GM20431 (cell line): ENCODE results near the gene TNFSF8.

ENCODE experiments used
- in situ Hi-C: fragments of 300-500 bp; cut with MseI, MboI; formaldehyde crosslinking; loops from one replicate; pipeline ENCODE4 v1.15.0; 2020; ENCODE audit warnings: low sequenced_read_pairs; ENCODE audit not compliant: unreplicated experiment

The TNFSF8 gene, protein sequence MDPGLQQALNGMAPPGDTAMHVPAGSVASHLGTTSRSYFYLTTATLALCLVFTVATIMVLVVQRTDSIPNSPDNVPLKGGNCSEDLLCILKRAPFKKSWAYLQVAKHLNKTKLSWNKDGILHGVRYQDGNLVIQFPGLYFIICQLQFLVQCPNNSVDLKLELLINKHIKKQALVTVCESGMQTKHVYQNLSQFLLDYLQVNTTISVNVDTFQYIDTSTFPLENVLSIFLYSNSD

DNA sequence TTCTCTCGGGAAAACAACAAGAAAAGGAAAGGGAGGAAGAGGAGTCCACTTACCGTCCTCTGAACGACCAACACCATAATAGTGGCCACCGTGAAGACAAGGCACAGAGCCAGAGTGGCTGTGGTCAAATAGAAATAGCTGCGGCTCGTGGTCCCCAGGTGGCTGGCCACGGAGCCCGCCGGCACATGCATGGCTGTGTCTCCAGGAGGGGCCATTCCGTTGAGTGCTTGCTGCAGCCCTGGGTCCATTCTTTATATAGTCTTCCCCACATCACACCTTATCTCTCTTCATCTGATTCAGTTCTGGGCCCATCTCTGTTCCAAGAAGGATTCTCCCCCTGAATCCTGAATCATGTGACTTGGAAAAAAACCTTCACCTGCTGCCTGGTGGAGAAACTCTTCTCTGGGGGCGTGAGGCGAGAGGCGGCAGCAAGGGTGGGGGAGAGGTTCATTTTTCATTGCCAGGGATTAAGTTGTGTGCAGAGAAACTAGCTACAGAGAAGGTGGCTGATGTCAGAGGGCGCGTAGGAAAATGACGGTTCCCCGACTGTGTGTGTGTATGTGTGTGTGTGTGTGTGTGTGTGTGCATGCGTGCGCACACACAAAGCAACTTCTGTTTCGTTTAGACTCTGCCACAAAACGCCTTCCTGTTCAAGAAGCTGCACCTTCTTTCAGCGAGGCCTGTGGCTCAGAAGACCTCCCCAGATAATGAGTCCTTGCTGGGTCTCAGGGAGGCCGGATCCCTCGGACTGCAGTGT is at the start of gene TNFSF8:
TSS of gene TNFSF8 (minus strand) at position 536 of the 757 bp plus-strand sequence. CDS start at position 248, 288 bp downstream.
- in situ Hi-C loops: no loop called here

DNA sequence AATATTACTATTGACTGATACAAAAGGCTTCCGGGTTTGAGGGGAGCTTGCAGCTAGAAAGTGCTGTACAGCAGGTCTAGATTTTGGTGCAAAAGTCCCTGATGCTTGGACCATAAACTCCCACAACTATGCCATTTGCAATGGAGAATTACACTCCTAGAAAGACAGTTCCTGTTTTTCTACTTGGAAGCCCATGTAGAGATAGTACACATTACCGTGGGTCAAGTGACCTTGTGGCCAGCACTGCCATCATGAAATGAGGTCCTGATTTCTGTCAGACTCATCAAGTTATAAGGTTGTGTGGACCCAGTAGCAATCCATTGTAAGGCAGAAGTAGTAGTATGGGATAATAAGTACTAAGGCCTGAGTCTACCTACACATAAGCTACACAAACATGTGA is 42.8 kb upstream of the TNFSF8 start:
- in situ Hi-C loops: no loop called here

- in situ Hi-C loops: no loop called here
Observed at GRCh38 chr9:114972510-114973136, 42.2 kb upstream of the TNFSF8 start.

- in situ Hi-C loops: no loop called here
Observed at GRCh38 chr9:114969269-114969668, 38.9 kb upstream of the TNFSF8 start.

- in situ Hi-C loops: no loop called here
Observed at GRCh38 chr9:114968671-114969070, 38.3 kb upstream of the TNFSF8 start.

DNA sequence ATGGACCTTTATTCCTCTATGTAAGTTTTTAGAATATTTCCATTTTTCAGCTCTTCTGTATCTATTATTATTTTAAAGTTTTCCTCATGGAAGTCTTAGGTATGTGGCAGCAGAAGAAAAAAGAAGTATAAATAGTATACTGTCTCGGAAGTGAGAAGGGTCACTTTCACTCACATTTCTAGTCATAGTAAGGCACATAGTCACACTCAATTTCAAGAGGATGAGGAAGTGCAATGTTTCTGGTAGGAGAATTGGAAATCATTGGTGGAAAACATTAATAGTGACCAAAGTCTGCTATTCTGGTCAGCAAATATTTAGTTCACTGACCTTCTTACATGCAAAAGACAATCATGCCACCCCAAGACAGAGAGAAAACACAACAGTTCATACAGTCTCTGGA is 35.2 kb upstream of the TNFSF8 start:
- in situ Hi-C loops: no loop called here

DNA sequence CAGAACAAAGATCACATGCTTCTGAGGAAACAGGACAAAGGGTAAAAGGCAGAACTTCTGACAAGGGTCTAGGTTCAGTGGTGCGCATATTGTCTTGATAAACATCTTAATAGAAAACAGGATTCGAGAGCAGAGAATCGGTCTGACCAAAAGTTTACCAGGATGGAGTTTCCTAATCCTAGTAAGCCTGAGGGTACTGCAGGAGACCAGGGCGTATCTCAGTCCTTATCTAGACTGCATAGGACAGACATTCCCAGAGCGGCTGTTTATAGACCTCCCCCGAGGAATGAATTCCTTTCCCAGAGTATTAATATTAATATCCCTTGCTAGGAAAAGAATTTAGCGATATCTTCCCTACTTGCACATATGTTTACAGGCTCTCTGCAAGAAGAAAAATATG is 32.4 kb upstream of the TNFSF8 start:
- in situ Hi-C loops: no loop called here

GRCh38 chr9:114960276-114960675 is 29.9 kb upstream of the TNFSF8 start:
- in situ Hi-C loops: no loop called here

- in situ Hi-C loops: no loop called here
Observed at GRCh38 chr9:114958844-114959235, 28.4 kb upstream of the TNFSF8 start.

DNA sequence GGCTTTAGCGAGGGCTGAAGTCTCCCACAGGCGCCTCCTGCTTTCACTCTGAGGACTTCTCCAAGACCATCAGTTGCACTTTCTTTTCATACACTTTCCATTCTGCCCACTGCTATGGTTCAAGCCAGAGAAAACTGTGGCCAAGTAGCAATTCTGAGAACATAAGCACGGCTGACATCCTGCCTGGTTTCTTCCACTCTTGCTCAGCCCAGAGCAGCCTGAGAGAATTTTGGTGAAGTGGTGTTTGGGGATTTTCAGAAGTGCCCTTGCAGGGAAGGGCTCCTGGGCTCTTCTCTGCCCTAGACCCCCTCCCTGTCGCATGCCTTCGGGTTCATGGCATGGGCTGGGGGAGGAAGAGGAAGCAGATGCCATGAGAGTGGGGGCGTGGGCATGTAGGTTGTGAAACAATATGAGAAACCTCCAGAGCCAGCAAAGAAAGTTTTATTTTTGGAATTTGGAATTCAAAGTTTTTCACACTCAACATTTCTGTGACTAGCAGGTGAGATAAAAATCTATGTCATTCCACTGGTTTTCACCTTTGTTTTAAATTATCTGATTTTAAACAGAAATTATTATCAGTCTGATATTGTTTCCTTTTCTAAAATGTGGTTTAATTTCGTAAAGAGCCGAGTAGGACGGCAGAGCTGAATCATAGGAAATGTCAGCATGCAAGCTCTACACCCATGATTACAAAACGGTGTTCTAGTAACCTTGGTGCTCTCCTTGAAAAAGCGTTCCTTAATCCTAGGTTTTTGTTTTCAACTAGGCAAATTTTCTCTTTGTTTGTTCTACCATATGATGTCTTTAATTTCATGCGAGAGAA is 27.8 kb upstream of the TNFSF8 start:
- in situ Hi-C loops: no loop called here

GRCh38 chr9:114957558-114957957 is 27.2 kb upstream of the TNFSF8 start:
- in situ Hi-C loops: no loop called here

GRCh38 chr9:114954956-114955582 is 24.7 kb upstream of the TNFSF8 start:
- in situ Hi-C loops: no loop called here

DNA sequence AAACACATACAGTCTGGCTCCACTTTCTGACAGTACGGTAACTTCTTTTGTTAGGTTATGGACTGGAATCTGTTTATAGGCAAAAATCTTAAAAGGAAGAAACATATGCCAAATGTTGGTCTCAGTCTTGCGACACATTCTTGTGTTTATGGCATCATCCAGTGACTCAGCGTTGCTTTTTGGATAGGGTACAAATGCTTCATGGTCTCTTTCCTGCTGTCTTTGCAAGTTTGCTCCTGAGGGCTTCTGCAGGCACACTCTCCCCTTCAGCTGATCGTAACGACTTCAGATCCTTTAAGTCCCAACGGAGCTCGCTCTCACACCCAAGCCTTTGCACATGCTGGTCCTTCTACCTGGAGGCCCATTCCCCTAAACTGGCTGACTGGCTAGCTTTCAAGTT is 23.6 kb upstream of the TNFSF8 start:
- in situ Hi-C loops: no loop called here

DNA sequence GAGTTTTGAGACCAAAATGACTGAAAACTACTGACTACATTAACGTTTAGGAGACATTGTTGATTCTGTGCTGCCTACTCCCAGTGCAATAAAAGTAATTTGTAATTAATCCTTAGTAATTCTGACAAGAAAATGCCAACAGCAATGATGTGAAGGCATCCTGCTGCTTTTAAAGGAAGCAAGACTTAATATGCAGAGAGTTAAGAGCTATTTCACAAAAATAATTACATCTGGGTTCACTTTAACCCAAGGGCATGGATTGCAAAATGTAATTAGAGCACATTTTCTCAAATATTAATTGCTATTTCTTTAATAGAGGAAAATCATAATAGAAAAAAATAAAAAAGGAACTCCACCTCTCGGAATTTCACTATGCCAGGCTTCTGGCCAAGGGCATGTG is 22.7 kb upstream of the TNFSF8 start:
- in situ Hi-C loops: no loop called here

DNA sequence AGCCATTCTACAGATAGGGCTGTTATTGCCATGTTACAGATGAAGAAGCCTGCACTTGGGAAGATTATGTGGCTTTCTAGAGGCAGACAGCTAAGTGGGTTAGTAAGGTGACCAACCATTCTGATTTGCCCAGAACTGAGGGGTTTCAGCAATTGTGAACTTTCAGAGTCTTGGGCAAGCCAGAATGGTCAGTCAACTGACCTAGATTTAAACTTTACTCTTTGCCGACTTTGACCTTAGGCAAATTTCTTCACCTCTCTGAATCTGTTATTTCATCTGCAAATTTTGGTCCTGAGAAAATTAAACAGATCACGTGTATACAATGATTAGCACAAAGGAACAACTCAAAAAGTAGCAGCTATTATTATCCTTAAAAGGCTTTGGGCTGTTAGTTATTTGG is 20.4 kb upstream of the TNFSF8 start:
- in situ Hi-C loops: no loop called here

DNA sequence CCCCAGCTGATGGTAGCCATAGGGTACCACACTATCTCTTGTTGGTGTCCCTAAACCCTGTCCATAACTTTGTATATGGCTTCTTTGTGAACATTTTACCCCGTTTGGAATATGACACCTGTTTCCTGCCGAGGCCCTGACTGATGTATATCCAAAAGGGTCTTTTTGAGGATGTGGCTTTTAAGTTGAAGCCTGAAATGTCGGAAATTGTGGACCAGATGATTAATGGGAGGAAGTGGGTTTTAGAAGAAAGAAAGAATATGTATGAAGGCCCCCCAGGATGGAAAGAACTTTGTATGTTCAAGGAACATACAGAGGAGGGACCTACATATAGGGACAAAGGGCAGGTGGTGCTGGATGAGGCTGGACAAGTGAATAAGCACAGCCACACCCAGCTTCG is 16.7 kb upstream of the TNFSF8 start:
- in situ Hi-C loops: no loop called here

DNA sequence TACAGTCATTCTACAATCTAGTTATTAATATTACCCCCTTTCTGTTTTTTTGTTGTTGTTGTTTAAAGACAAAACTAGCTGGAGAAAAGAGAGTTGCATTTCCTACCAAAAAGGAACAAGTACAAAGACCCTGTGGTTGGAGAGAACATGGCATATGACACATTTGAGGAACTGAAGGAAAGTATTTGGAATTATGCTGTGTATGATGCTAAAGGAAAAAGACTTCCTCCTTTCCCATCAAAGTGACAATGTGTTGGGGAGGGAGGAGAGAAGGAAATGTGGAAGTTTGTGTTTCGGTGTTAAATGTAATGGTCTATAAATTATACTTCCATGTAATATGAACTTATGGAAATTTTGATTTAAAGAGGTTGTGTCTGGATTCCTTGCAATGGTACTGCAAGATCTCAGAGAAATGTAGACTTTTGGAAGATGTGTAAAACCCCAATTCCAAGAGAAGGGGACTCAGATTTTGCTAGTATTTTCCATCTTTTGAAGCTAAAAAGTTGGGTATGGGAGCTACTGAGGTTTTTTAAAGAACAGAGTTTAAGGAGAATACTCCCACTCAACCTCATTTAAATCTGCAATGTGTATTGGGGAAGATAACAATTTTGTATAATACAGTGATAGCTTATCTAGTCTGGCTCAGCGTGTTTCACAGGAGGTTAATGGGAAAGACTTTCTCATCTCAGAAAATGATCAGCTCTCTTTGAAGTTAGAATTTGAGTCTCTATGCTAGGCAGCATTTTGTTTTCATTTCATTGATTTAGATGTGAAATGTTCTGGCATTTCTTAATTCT is 15.4 kb upstream of the TNFSF8 start:
- in situ Hi-C loops: no loop called here

GRCh38 chr9:114941376-114941775 is 11.0 kb upstream of the TNFSF8 start:
- in situ Hi-C loops: no loop called here
